Activated CD8-positive, alpha-beta T cell treated with anti-CD3 and anti-CD28 coated beads for 36 hours (primary cell): Measurements from ENCODE around the gene INTS6. TPM values are rescaled to one million over a fixed set of nuclear protein-coding genes. Genes with fewer than 3 reads are reported as not detected.

Experiments used
- ATAC-seq: fragments of 200-7000 bp; cut with Tn5 transposase; one replicate; pipeline ENCODE4 v1.10.0; 2021; ENCODE audit warnings: mild to moderate bottlenecking, moderate library complexity
- CTCF ChIA-PET: fragments of 350-600 bp; sonication (Branson Sonifier 250); formaldehyde crosslinking; loops from one replicate; lab custom pipeline; 2021; ENCODE audit warnings: antibody characterized with exemption; lab: Charles Lee
- POLR2A ChIA-PET: fragments of 350-600 bp; sonication (Branson Sonifier 250); formaldehyde crosslinking; loops from one replicate; lab custom pipeline; 2021; ENCODE audit warnings: antibody characterized with exemption; lab: Charles Lee
- DNase-seq: peaks from one replicate; pipeline ENCODE4 v3.0.0-alpha.2; 2020
- H3K27ac Mint-ChIP-seq: one replicate; pipeline ENCODE4 v1.8.0; 2021; ENCODE audit warnings: mild to moderate bottlenecking, mixed read lengths
- H3K27me3 Mint-ChIP-seq: one replicate; pipeline ENCODE4 v1.8.0; 2021; ENCODE audit warnings: mixed read lengths
- H3K36me3 Mint-ChIP-seq: one replicate; pipeline ENCODE4 v1.8.0; 2021; ENCODE audit warnings: low read depth, mixed read lengths
- H3K4me1 Mint-ChIP-seq: one replicate; pipeline ENCODE4 v1.8.0; 2021; ENCODE audit warnings: low read depth, mixed read lengths
- H3K4me3 Mint-ChIP-seq: one replicate; pipeline ENCODE4 v1.8.0; 2021; ENCODE audit warnings: mild to moderate bottlenecking, moderate library complexity, mixed read lengths
- H3K9me3 Mint-ChIP-seq: one replicate; pipeline ENCODE4 v1.8.0; 2021; ENCODE audit warnings: mixed read lengths
- CTCF ChIP-seq: fragments of 200-600 bp; IDR thresholded peaks from one replicate; pipeline ENCODE4 v1.8.0; 2022; ENCODE audit warnings: antibody characterized with exemption, mild to moderate bottlenecking
- intact Hi-C: fragments of 100-400 bp; cut with micrococcal nuclease; formaldehyde crosslinking; loops from one replicate; pipeline ENCODE4 v1.10.0; 2022
- total RNA-seq, 2 experiments: library from RNA; stranded (reverse); gene quantifications; one replicate each; pipeline ENCODE4 v1.2.3, GENCODE V29; 2021

Gene INTS6
- total RNA-seq, 2 experiments from 2014 or later, result 52.4 to 54.5 TPM

- ATAC-seq (no peak), DNase-seq (no peak)
- H3K27me3 Mint-ChIP-seq, result no peaks in the 10 kb centered on the region
- CTCF ChIA-PET, result no interaction called here
- POLR2A ChIA-PET, result no interaction called here
- no peaks in the 10 kb centered on the region for H3K4me1 Mint-ChIP-seq
- no peaks in the 10 kb centered on the region for H3K36me3 Mint-ChIP-seq
- intact Hi-C loops, result no loop called here
- H3K27ac Mint-ChIP-seq, result no peak overlapping the region
- no peaks in the 10 kb centered on the region for H3K9me3 Mint-ChIP-seq
- no peak for TF ChIP-seq CTCF
- H3K4me3 Mint-ChIP-seq, result no peak overlapping the region
These were observed 111.6 kb downstream of the INTS6 start for GRCh38 chr13:51341232-51341631.

GRCh38 chr13:51339952-51340732, 112.7 kb downstream of the INTS6 start:
- intact Hi-C loops, result no loop called here
- Mint-ChIP-seq H3K27ac (no peak overlapping the region), H3K9me3 (no peaks in the 10 kb centered on the region), H3K27me3 (no peaks in the 10 kb centered on the region), H3K4me3 (no peak overlapping the region), H3K4me1 (no peaks in the 10 kb centered on the region), H3K36me3 (no peaks in the 10 kb centered on the region)
- DNase-seq, result no peak
- no peak for TF ChIP-seq CTCF
- ChIA-PET CTCF (no interaction called here), POLR2A (no interaction called here)
- ATAC-seq, result no peak

GRCh38 chr13:51339354-51339753, 113.5 kb downstream of the INTS6 start, which contains the start of gene SERPINE3:
SERPINE3 (plus strand) TSS chr13:51339691; CDS start chr13:51341092, 1,401 bp downstream.
- H3K9me3 Mint-ChIP-seq, result no peaks in the 10 kb centered on the region
- CTCF ChIA-PET, result no interaction called here
- no peak within 1 kb of the TSS for H3K27ac Mint-ChIP-seq

GRCh38 chr13:51336746-51337145, 116.1 kb downstream of the INTS6 start:
- no peaks in the 10 kb centered on the region for H3K36me3 Mint-ChIP-seq
- no peak overlapping the region for H3K27ac Mint-ChIP-seq
- intact Hi-C loops, result no loop called here
- no peaks in the 10 kb centered on the region for H3K27me3 Mint-ChIP-seq
- DNase-seq (no peak), ATAC-seq (no peak)
- CTCF ChIA-PET, result interaction anchor here (1.1 to 2.2 kb wide), 2 partner anchors 14 to 51 kb away, joined by 3 to 5 read pairs; no protein-coding TSS in a partner anchor
- TF ChIP-seq CTCF, result no peak
- POLR2A ChIA-PET, result no interaction called here
- peaks cover 8% of the 10 kb centered on the region for H3K4me1 Mint-ChIP-seq
- H3K4me3 Mint-ChIP-seq, result no peak overlapping the region
- H3K9me3 Mint-ChIP-seq, result no peaks in the 10 kb centered on the region

More at GRCh38 chr13:51339354-51339753, 113.5 kb downstream of the INTS6 start, which contains the start of gene SERPINE3:
- H3K4me3 Mint-ChIP-seq, result no peak within 1 kb of the TSS
- ATAC-seq (no peak), DNase-seq (no peak)
- intact Hi-C loops, result no loop called here
- H3K27me3 Mint-ChIP-seq, result no peaks in the 10 kb centered on the region
- POLR2A ChIA-PET, result no interaction called here
- TF ChIP-seq CTCF, result no peak
- no peaks in the 10 kb centered on the region for H3K4me1 Mint-ChIP-seq
- no peaks in the 10 kb centered on the region for H3K36me3 Mint-ChIP-seq

GRCh38 chr13:51333826-51334225, 119.0 kb downstream of the INTS6 start:
- ChIA-PET POLR2A (interaction anchor here (1.0 kb wide), 1 partner anchor 291 kb away, joined by 3 read pairs; no protein-coding TSS in a partner anchor), CTCF (no interaction called here)
- intact Hi-C loops, result no loop called here
- H3K36me3 Mint-ChIP-seq, result no peaks in the 10 kb centered on the region
- no peak overlapping the region for H3K27ac Mint-ChIP-seq
- DNase-seq (no peak), ATAC-seq (no peak)
- TF ChIP-seq CTCF, result no peak
- H3K4me3 Mint-ChIP-seq, result no peak overlapping the region
- peaks cover 22% of the 10 kb centered on the region for H3K4me1 Mint-ChIP-seq
- no peaks in the 10 kb centered on the region for H3K9me3 Mint-ChIP-seq
- H3K27me3 Mint-ChIP-seq, result no peaks in the 10 kb centered on the region
